ENCODE data around the gene MAPK8.

- TF ChIP-seq EP300 (IDR thresholded peaks at IDR 0.05; ENCODE audit: borderline replicate concordance) (no peak), YY1 (IDR thresholded peaks at IDR 0.05; ENCODE audit: low read depth) (no peak), NFIC (IDR thresholded peaks at IDR 0.05) (no peak)
- TF ChIP-seq, protein P1, sequence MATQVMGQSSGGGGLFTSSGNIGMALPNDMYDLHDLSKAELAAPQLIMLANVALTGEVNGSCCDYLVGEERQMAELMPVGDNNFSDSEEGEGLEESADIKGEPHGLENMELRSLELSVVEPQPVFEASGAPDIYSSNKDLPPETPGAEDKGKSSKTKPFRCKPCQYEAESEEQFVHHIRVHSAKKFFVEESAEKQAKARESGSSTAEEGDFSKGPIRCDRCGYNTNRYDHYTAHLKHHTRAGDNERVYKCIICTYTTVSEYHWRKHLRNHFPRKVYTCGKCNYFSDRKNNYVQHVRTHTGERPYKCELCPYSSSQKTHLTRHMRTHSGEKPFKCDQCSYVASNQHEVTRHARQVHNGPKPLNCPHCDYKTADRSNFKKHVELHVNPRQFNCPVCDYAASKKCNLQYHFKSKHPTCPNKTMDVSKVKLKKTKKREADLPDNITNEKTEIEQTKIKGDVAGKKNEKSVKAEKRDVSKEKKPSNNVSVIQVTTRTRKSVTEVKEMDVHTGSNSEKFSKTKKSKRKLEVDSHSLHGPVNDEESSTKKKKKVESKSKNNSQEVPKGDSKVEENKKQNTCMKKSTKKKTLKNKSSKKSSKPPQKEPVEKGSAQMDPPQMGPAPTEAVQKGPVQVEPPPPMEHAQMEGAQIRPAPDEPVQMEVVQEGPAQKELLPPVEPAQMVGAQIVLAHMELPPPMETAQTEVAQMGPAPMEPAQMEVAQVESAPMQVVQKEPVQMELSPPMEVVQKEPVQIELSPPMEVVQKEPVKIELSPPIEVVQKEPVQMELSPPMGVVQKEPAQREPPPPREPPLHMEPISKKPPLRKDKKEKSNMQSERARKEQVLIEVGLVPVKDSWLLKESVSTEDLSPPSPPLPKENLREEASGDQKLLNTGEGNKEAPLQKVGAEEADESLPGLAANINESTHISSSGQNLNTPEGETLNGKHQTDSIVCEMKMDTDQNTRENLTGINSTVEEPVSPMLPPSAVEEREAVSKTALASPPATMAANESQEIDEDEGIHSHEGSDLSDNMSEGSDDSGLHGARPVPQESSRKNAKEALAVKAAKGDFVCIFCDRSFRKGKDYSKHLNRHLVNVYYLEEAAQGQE (IDR thresholded peaks at IDR 0.05; ENCODE audit: low read depth) = no peak
Observed at GRCh38 chr10:48336978-48337599, 30.6 kb downstream of the MAPK8 start.

Data from Ishikawa (cell line).